Panc1 (cell line): Measurements from ENCODE around the gene PTPRH. TPM values are rescaled to one million over a fixed set of nuclear protein-coding genes. Genes with fewer than 3 reads are reported as not detected.
A peak's percentile ranks its signal among the peaks of the same experiment; 100 is the strongest.

ENCODE experiments used
- ATAC-seq: fragments of 200-7000 bp; cut with Tn5 transposase; 2 replicates; pipeline ENCODE4 v1.9.1; 2020; ENCODE audit warnings: mild to moderate bottlenecking, moderate library complexity
- BruUV-seq: library from RNA; stranded (reverse); fragments of 400-500 nt; replicated peaks from 2 replicates; lab custom pipeline; 2021; lab: Mats Ljungman, UMichigan
- CTCF ChIA-PET: fragments of 300-600 bp; sonication (Branson Sonifier 250); formaldehyde crosslinking; loops from one replicate; lab custom pipeline; 2022; ENCODE audit warnings: antibody characterized with exemption; lab: Charles Lee
- POLR2A ChIA-PET: fragments of 300-600 bp; sonication (Branson Sonifier 250); formaldehyde crosslinking; loops from one replicate; lab custom pipeline; 2022; ENCODE audit warnings: antibody characterized with exemption; lab: Charles Lee
- DNase-seq: peaks from one replicate; pipeline ENCODE4 v3.0.0-alpha.2; 2010; ENCODE audit warnings: low read depth, low spot score
- H3K27ac ChIP-seq: 2 replicates; pipeline ENCODE4 v1.5.1; 2011; ENCODE audit warnings: mild to moderate bottlenecking, low read length, inconsistent platforms
- H3K27me3 ChIP-seq: fragments of 200-500 bp; sonication (Bioruptor generic); 2 replicates; pipeline ENCODE4 v1.6.0; 2014; ENCODE audit warnings: low read length, inconsistent platforms; ENCODE audit not compliant: control insufficient read depth, insufficient read depth
- H3K36me3 ChIP-seq: fragments of 200-500 bp; sonication (Bioruptor generic); 2 replicates; pipeline ENCODE4 v1.5.1; 2014; ENCODE audit warnings: inconsistent platforms, mild to moderate bottlenecking, low read length, moderate library complexity; ENCODE audit not compliant: control insufficient read depth, insufficient read depth
- H3K4me1 ChIP-seq: 2 replicates; pipeline ENCODE4 v1.5.1; 2011; ENCODE audit warnings: inconsistent platforms, mild to moderate bottlenecking, low read length, moderate library complexity; ENCODE audit not compliant: control insufficient read depth, insufficient read depth
- H3K4me3 ChIP-seq, 2 experiments: 2 replicates each; pipeline ENCODE4 v1.5.1; 2011 to 2012; ENCODE audit warnings: low read depth in 2 of 2, low read length in 2 of 2, mild to moderate bottlenecking in 2 of 2, inconsistent platforms in 1 of 2, moderate library complexity in 1 of 2
- H3K9me3 ChIP-seq: fragments of 200-500 bp; sonication (Bioruptor generic); 2 replicates; pipeline ENCODE4 v1.5.1; 2014; ENCODE audit warnings: low read depth, mild to moderate bottlenecking, inconsistent platforms, low read length, moderate library complexity; ENCODE audit not compliant: control insufficient read depth, insufficient read depth
- CTCF ChIP-seq: fragments of 450-650 bp; IDR thresholded peaks from 2 replicates; pipeline ENCODE4 v1.5.1; 2017; ENCODE audit warnings: mild to moderate bottlenecking
- POLR2AphosphoS5 ChIP-seq: IDR thresholded peaks from 2 replicates; pipeline ENCODE4 v1.6.1; 2012; ENCODE audit warnings: mild to moderate bottlenecking, low read depth, low read length, moderate library complexity
- REST ChIP-seq, 2 experiments: IDR thresholded peaks; 2 replicates each; pipeline ENCODE4 v1.6.1; 2011 to 2012; ENCODE audit warnings: low read depth in 2 of 2, control low read depth in 1 of 2, low read length in 1 of 2, mild to moderate bottlenecking in 1 of 2, moderate library complexity in 1 of 2; ENCODE audit not compliant: insufficient read depth in 1 of 2
- SIN3A ChIP-seq: IDR thresholded peaks from 2 replicates; pipeline ENCODE4 v1.6.1; 2012; ENCODE audit warnings: low read depth, mild to moderate bottlenecking, low read length, moderate library complexity, borderline replicate concordance; ENCODE audit not compliant: insufficient read depth
- TCF7L2 ChIP-seq: IDR thresholded peaks from 2 replicates; pipeline ENCODE4 v1.6.1; 2011; ENCODE audit warnings: mild to moderate bottlenecking, low read depth, low read length, inconsistent platforms
- in situ Hi-C: cut with HindIII; loops from 2 replicates; pipeline ENCODE4 v1.10.0; 2016; ENCODE audit warnings: low sequenced_read_pairs, low pct_unique_long_range_greater_than_20kb
- intact Hi-C: fragments of 100-400 bp; cut with micrococcal nuclease; formaldehyde crosslinking; loops from one replicate; pipeline ENCODE4 v1.10.0; 2022; ENCODE audit not compliant: unreplicated experiment
- total RNA-seq: library from RNA; stranded (reverse); gene quantifications from one replicate; pipeline ENCODE4 v1.2.1, GENCODE V29; 2021; ENCODE audit not compliant: unreplicated experiment

PTPRH gene
- total RNA-seq, 1 experiment from 2014 or later = 42.8 TPM

- no peak for DNase-seq
- no peak for ATAC-seq
- Histone ChIP-seq H3K27ac (no peak overlapping the region), H3K27me3 (no peaks in the 10 kb centered on the region), H3K36me3 (no peaks in the 10 kb centered on the region), H3K4me3 (no peak overlapping the region; a peak in 1 of 4 replicates), H3K4me1 (peaks cover 17% of the 10 kb centered on the region; the same call in 1 of the 2 replicates), H3K9me3 (no peaks in the 10 kb centered on the region)
- CTCF ChIA-PET = interaction anchor here (0.7 kb wide), 1 partner anchor 258 kb away, joined by 5 read pairs; no protein-coding TSS in a partner anchor
- in situ Hi-C loops (no loop called here), intact Hi-C loops (loop anchor here (10.0 kb wide), 1 partner anchor 280 kb away; no protein-coding TSS in a partner anchor)
- no TSS peak for BruUV-seq
- POLR2A ChIA-PET = interaction anchor here (0.6 kb wide), 1 partner anchor 64 kb away, joined by 11 read pairs; the partner anchor contains the start of gene PTPRH
- TF ChIP-seq SIN3A (no peak), CTCF (no peak), REST (IDR thresholded peaks at IDR 0.05; ENCODE audit: insufficient read depth in 1 of 2, low read depth in 2 of 2, low read length in 1 of 2) (no peak), TCF7L2 (no peak), POLR2AphosphoS5 (no peak)
These were observed 64.1 kb downstream of the PTPRH start for GRCh38 chr19:55145232-55145631.

DNA sequence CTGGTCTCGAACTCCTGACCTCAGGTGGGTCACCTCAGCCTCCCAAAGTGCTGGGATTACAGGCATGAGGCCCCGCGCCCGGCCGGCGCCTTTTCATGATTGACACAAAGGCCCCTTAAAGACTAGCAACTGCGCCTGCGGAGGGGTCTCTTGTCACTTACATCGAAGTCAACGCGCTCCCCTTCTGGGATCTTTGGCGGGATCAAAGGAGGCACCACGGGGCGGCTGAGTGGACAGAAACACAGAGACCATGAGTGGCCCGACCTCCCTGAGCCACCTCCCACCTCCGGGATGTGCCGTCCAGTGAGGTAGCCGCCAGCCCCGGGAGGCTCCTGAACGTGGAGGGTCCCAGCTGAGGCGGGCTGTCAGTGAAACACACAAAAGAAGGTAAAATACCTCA, 67.6 kb downstream of the PTPRH start:
- no peak for TF ChIP-seq CTCF
- no peak for TF ChIP-seq REST (IDR thresholded peaks at IDR 0.05; ENCODE audit: insufficient read depth in 1 of 2, low read depth in 2 of 2, low read length in 1 of 2)
- no peak for TF ChIP-seq SIN3A
- ChIA-PET CTCF (interaction anchor here (0.6 to 1.5 kb wide), 11 partner anchors 14 to 495 kb away, joined by 3 to 9 read pairs (median 4); partner anchors contain the start of gene DNAAF3), POLR2A (interaction anchor here (0.6 to 0.7 kb wide), 2 partner anchors 72 to 1010 kb away, joined by 7 to 11 read pairs; no protein-coding TSS in a partner anchor)
- H3K9me3 ChIP-seq = no peaks in the 10 kb centered on the region
- H3K27ac ChIP-seq = no peak overlapping the region
- H3K4me3 ChIP-seq = 0 out of 4 replicates have a peak overlapping the region, but pooled peaks of 1 of the 2 experiments have one; percentile 4
- no TSS peak for BruUV-seq
- H3K36me3 ChIP-seq = no peaks in the 10 kb centered on the region
- intact Hi-C loops = loop anchor here (10.0 kb wide), 1 partner anchor 283 kb away; no protein-coding TSS in a partner anchor
- no peak for DNase-seq
- no peak for ATAC-seq
- H3K27me3 ChIP-seq = no peaks in the 10 kb centered on the region
- in situ Hi-C loops = no loop called here
- 0 out of 2 replicates have a peak, but pooled peaks cover 4% of the 10 kb centered on the region for H3K4me1 ChIP-seq
